HG03342 (cell line): ENCODE measurements around the gene ANKRD11.
"Not testable (repeated sequence)": the region's sequence is repeated elsewhere in the genome, so short reads cannot be mapped to it uniquely, and the experiment has no call there.

Source experiments
- ATAC-seq: cut with Tn5 transposase; IDR thresholded peaks from one replicate; pipeline ENCODE4 v1.9.1; 2021; ENCODE audit warnings: mild to moderate bottlenecking, moderate library complexity; ENCODE audit not compliant: unreplicated experiment

Gene ANKRD11

GRCh38 chr16:89482150-89482816 lies 8.1 kb downstream of the ANKRD11 start:
- ATAC-seq = no peak

GRCh38 chr16:89481356-89481955 lies 8.9 kb downstream of the ANKRD11 start:
- ATAC-seq = no peak

DNA sequence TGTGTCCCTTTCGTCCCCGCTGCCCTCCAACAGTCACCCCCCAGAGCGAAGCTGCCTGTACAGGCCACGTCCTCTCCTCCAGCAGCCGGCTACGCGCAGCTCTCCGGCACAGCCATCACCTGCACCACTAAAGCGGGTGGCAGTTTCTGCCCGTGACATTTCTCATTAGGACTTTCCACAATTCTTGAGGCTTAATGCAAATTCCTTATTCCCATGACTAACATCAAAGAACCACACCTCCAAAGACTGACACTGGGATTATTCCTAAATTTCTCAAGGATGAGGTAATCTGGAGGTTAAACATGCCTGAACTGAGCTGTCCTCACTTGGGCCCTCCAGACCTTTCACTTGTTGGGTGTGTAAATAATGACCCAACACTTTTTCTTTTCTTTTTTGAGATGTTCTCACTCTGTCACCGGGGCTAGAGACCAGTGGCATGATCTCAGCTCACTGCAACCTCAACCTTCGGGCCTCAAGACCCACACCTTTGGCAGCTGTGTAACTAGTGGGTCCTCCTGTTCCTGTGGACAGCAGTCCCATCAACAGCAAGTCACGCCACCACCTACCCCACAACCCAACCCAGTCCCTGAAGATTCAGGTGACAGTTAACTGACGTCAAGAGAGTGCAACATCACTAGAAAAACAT lies 11.7 kb downstream of the ANKRD11 start:
- no peak for ATAC-seq

- ATAC-seq = peak; percentile 69
Observed at GRCh38 chr16:89476811-89477261, 13.5 kb downstream of the ANKRD11 start.

DNA sequence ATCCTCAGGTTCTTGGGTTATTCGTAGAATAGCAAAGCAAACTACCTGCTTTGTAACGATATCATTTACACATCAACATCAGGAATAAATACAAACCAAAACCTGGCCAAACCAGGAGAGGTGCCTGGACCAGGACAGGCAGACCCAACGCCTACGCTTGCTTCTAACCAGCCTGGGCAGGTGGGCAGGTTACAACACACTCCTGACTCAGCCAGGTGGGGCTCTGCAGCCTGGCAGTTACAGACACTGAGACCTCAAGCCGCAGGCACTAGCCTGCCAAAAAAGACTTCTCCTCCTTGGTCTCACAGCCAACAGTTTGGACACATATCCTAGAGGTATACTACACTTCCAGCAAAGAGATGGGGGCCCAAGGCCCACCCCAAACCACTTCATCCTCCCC lies 14.0 kb downstream of the ANKRD11 start:
- ATAC-seq = no peak

DNA sequence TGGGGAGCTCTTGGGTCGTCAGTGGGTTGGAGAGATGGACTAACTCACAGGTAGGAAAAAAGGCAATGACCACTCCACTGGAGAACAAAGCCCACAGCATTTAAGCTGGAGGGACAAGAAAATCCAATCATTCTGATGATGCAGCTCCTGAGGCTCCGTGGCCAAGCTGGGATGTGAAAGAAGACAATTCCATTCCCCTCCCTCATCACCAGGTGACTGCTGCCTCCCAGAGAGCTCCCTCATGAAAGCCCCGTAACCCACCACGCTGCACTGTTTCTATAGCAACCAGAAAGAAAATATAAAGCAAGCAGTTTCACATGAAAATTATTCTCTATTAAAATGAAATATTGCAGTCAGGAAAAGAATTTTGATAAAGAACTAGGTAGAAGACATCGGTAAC lies 15.2 kb downstream of the ANKRD11 start:
- no peak for ATAC-seq

DNA sequence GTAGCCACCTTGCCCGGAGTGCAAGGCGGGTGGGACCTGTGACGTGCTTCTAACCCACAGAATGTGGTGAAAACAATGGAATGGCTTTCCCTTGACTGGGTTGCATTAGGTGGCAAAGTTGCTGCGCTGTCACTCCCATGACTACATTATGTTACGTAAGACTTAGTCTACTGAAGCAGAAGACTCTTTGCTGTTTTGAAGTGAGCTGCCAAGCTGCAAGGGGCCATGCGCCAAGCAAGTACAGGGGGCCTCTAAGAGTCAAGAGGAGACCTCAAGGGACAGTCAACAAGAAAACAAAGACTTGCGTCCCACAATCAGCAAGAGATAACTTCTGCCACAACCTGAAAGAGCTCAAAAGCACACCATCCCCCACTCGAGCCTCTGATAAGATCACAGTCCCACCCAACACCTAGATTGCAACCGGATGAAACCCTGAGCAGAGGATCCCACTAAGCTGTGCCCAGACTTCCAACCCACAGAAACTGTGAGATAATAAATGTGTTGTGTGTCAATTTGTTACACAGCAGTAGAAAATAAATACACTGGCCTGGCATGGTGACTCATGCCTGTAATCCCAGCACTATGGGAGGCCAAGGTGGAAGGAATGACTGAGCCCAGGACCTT lies 16.5 kb downstream of the ANKRD11 start:
- ATAC-seq = no peak

DNA sequence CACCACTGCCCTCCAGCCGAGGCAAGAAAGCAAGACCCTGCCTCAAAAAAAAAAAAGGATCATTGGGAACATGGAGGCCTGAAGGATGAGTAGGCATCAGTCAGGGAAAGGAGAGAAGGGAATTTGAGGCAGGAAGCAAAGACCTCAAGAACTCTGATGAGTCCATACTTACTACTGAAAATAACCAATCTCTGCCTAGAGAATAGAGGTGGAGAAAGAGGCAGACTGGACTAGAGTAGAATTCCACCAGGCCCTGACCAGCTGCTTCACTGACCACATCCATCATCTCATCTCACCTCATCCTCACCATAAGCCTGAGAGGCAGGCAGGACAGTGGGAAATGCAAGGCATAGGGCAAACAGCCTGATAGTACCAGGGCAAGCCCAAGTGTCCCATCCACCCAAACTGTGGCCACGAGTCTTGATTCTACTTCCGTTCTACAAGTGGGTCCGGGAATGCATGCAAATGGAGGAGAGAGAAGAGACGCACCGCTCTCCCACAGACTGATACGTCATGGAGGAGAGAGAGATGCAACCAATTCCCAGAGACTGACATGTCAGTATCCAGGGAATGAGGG lies 17.1 kb downstream of the ANKRD11 start:
- ATAC-seq = no peak

DNA sequence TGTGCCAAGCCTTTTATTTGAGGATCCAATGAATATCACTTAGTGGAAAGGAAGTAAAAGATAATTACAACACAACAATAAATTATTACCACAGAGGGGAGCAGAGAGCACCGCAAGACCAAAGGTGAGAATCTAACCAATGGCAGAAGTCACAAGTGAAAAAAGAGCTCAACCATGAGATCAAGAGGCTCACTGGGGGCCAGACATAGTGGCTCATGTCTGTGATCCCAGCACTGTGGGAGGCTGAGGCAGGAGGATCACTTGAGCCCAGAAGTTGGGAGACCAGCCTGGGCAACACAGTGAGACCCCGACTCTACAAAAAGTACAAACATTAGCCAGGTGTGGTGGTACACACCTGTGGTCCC lies 17.7 kb downstream of the ANKRD11 start:
- ATAC-seq = no peak

GRCh38 chr16:89467382-89467781 lies 23.0 kb downstream of the ANKRD11 start:
- ATAC-seq = no peak

- ATAC-seq = no peak
Observed at GRCh38 chr16:89466920-89467319, 23.4 kb downstream of the ANKRD11 start.

GRCh38 chr16:89463312-89463711 lies 27.0 kb downstream of the ANKRD11 start:
- not testable (repeated sequence) for ATAC-seq

DNA sequence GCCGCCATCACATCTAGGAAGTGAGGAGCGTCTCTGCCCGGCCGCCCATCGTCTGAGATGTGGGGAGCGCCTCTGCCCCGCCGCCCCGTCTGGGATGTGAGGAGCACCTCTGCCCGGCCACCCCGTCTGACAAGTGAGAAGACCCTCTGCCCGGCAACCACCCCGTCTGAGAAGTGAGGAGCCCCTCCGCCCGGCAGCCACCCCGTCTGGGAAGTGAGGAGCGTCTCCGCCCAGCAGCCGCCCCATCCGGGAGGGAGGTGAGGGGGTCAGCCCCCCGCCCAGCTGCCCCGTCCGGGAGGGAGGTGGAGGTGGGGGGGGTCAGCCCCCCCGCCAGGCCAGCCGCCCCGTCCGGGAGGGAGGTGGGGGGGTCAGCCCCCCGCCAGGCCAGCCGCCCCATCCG lies 27.7 kb downstream of the ANKRD11 start:
- ATAC-seq = not testable (repeated sequence)

DNA sequence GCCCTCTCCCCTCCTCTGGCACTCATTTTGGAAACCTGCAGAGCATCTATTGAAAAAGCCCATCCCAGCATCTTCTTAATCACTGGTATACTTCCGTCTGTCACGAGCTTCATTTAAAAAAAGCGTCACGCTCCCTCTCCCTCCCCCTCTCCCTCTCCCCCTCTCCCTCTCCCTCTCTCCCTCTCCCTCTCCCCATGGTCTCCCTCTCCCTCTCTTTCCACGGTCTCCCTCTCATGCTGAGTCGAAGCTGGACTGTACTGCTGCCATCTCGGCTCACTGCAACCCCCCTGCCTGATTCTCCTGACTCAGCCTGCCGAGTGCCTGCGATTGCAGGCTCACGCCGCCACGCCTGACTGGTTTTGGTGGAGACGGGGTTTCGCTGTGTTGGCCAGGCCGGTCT lies 28.5 kb downstream of the ANKRD11 start:
- not testable (repeated sequence) for ATAC-seq

DNA sequence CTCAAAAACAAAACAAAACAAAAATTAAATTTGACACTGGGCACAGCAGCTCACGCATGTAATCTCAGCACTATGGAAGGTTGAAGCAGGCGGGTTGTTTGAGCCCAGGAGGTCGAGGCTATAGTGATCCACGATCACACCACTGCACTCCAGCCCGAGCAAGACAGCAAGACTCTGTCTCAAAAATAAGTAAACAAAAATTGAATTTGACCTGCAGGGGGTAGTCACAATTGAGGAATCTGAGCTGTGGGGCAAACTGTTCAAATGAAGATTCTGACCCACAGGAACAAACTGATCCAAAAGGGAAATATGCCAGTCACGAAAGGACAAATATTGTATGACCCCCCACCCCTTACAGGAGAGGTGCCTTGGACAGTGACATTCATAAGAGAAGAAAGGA lies 29.8 kb downstream of the ANKRD11 start:
- no peak for ATAC-seq

- ATAC-seq = no peak
Observed at GRCh38 chr16:89458967-89459366, 31.4 kb downstream of the ANKRD11 start.

DNA sequence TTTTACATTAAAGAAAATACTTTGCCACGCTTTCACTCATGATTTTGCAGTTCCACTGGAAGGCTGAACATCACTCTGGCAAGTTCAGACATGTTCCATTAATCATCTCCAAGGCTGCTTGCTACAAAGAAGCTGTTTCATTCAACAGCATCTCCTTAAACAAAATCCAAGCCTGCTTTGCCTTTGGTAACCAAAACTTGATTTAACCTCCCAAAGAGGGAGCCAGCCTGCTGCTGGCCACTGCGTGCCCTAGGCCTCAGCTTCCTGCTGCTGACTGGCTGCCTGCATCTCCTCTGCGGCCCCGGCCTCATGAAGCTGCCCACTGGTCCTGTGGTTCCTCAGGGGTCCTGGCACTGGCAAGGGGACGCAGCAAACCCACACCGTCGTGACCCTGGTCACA lies 31.8 kb downstream of the ANKRD11 start:
- ATAC-seq = no peak

GRCh38 chr16:89456419-89456959 lies 33.9 kb downstream of the ANKRD11 start:
- ATAC-seq = no peak

GRCh38 chr16:89455692-89456091 lies 34.7 kb downstream of the ANKRD11 start:
- no peak for ATAC-seq

- no peak for ATAC-seq
Observed at GRCh38 chr16:89455178-89455577, 35.2 kb downstream of the ANKRD11 start.
